ENCODE results near the gene RAB3IL1. TPM values are rescaled to one million over a fixed set of nuclear protein-coding genes. Genes with fewer than 3 reads are reported as not detected.

RAB3IL1 gene
- total and polyA plus RNA-seq, 9 of the 15 experiments (the other 6 are each of a cell fraction or from before 2014, with no cell fraction given) = 0.15 to 42.6 (median 15.5) TPM

DNA sequence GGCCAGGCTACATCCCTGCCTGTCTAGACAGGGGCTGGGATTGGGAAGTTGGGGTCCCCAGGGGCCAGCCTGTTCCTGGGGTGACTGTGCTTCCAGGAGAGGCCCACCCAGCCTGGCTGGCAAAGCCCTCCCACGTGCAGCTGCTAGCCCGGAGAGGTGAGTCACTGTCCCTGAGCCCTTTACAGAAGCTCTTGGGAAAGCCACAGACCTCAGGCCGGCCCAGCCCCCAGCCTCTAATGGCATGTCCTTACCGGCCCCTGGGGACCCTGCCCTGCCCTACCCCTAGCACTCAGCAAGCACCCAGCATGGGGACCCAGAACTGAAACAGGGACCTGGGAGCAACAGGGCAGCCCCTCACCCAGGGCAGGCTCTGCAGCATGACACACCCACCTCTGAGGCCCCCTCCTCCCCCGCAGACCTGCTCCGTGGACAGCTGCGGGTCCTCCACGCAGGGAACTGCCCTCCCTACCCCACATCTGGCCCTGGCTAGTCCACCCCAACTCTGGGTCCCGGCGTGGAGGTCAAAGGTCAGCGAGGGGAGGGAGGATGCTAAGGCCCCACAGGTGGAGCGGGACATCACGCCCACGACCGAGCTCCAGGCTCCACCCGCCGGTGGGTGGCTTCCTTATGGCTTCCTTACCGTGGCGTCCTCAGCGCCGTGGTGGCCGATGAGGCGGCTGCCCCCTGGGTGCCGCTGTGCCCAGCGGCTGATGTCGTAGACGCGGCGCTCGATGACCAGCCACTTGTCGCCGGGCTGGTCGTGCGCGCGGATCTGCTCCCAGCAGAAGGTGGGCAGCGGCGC lies 26.6 kb downstream of the RAB3IL1 start (continued):
- peak; percentile 71; the same call in 1 of the 2 replicates for TF ChIP-seq HNRNPL (IDR thresholded peaks at IDR 0.05; ENCODE audit: low read depth, low read length)
- peak; percentile 22 to 62; a peak in 1 of 4 replicates for TF ChIP-seq KDM1A (IDR thresholded peaks at IDR 0.05)
- TF ChIP-seq, protein P1, sequence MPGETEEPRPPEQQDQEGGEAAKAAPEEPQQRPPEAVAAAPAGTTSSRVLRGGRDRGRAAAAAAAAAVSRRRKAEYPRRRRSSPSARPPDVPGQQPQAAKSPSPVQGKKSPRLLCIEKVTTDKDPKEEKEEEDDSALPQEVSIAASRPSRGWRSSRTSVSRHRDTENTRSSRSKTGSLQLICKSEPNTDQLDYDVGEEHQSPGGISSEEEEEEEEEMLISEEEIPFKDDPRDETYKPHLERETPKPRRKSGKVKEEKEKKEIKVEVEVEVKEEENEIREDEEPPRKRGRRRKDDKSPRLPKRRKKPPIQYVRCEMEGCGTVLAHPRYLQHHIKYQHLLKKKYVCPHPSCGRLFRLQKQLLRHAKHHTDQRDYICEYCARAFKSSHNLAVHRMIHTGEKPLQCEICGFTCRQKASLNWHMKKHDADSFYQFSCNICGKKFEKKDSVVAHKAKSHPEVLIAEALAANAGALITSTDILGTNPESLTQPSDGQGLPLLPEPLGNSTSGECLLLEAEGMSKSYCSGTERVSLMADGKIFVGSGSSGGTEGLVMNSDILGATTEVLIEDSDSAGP (CRISPR knock-in tag; IDR thresholded peaks at IDR 0.05) = peak; percentile 70; the same call in 1 of the 2 replicates
- TF ChIP-seq ZNF24 (IDR thresholded peaks at IDR 0.05) = no peak
- TF ChIP-seq HMG20B (CRISPR knock-in tag; IDR thresholded peaks at IDR 0.05) = no peak
- TF ChIP-seq, protein P2, sequence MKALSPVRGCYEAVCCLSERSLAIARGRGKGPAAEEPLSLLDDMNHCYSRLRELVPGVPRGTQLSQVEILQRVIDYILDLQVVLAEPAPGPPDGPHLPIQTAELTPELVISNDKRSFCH (CRISPR knock-in tag; IDR thresholded peaks at IDR 0.05) = no peak
- TF ChIP-seq, protein P2 (tag; IDR thresholded peaks at IDR 0.05) = peak; percentile 39; the same call in 1 of the 2 replicates
- TF ChIP-seq ZSCAN29 (IDR thresholded peaks at IDR 0.05) = no peak
- TF ChIP-seq, protein P3, sequence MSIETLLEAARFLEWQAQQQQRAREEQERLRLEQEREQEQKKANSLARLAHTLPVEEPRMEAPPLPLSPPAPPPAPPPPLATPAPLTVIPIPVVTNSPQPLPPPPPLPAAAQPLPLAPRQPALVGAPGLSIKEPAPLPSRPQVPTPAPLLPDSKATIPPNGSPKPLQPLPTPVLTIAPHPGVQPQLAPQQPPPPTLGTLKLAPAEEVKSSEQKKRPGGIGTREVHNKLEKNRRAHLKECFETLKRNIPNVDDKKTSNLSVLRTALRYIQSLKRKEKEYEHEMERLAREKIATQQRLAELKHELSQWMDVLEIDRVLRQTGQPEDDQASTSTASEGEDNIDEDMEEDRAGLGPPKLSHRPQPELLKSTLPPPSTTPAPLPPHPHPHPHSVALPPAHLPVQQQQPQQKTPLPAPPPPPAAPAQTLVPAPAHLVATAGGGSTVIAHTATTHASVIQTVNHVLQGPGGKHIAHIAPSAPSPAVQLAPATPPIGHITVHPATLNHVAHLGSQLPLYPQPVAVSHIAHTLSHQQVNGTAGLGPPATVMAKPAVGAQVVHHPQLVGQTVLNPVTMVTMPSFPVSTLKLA (conservative IDR thresholded peaks at IDR 0.05) = peak; percentile 76 to 86
- 0 out of 2 replicates have a peak, but pooled peaks have one; percentile 41 for TF ChIP-seq MTA3 (IDR thresholded peaks at IDR 0.05; ENCODE audit: borderline replicate concordance)
- peak in 1 of 2 experiments; percentile 72; a peak in 2 of 4 replicates for TF ChIP-seq TEAD1 (CRISPR knock-in tag; IDR thresholded peaks at IDR 0.05)
- TF ChIP-seq, protein P4, sequence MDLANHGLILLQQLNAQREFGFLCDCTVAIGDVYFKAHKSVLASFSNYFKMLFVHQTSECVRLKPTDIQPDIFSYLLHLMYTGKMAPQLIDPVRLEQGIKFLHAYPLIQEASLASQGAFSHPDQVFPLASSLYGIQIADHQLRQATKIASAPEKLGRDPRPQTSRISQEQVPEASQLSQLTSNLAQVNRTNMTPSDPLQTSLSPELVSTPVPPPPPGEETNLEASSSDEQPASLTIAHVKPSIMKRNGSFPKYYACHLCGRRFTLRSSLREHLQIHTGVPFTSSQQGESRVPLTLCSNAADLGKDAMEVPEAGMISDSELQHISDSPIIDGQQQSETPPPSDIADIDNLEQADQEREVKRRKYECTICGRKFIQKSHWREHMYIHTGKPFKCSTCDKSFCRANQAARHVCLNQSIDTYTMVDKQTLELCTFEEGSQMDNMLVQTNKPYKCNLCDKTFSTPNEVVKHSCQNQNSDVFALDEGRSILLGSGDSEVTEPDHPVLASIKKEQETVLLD (IDR thresholded peaks at IDR 0.05) = peak; percentile 50; the same call in 1 of the 2 replicates
- peak; percentile 69 for TF ChIP-seq BHLHE40 (IDR thresholded peaks at IDR 0.05; ENCODE audit: low read length)
- TF ChIP-seq NR2C2 (CRISPR knock-in tag; IDR thresholded peaks at IDR 0.05) = peak; percentile 95
- peak; percentile 97 for TF ChIP-seq NR2C2 (tag; IDR thresholded peaks at IDR 0.05)
- TF ChIP-seq NR2C1 (IDR thresholded peaks at IDR 0.05) = peak; percentile 95
- TF ChIP-seq NR2C1 (tag; IDR thresholded peaks at IDR 0.05) = peak; percentile 96
- peak; percentile 44 for TF ChIP-seq CBFA2T3 (IDR thresholded peaks at IDR 0.05)
- peak in 1 of 2 experiments; percentile 78; a peak in 1 of 4 replicates for TF ChIP-seq SIN3A (IDR thresholded peaks at IDR 0.05; ENCODE audit: borderline replicate concordance in 2 of 2, control insufficient read depth in 1 of 2, low read depth in 2 of 2, low read length in 2 of 2)
- TF ChIP-seq SMARCA4 (IDR thresholded peaks at IDR 0.05) = 0 out of 2 replicates have a peak, but pooled peaks have one; percentile 57
- TF ChIP-seq FIP1L1 (IDR thresholded peaks at IDR 0.05; ENCODE audit: low read depth, low read length, poor library complexity, severe bottlenecking) = peak; percentile 63
- TF ChIP-seq, protein P5, sequence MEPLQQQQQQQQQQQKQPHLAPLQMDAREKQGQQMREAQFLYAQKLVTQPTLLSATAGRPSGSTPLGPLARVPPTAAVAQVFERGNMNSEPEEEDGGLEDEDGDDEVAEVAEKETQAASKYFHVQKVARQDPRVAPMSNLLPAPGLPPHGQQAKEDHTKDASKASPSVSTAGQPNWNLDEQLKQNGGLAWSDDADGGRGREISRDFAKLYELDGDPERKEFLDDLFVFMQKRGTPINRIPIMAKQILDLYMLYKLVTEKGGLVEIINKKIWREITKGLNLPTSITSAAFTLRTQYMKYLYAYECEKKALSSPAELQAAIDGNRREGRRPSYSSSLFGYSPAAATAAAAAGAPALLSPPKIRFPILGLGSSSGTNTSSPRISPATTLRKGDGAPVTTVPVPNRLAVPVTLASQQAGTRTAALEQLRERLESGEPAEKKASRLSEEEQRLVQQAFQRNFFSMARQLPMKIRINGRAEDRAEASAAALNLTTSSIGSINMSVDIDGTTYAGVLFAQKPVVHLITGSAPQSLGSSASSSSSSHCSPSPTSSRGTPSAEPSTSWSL (CRISPR knock-in tag; IDR thresholded peaks at IDR 0.05; ENCODE audit: borderline replicate concordance) = no peak

Data from K562 (cell line).